Esophagus squamous epithelium (tissue), 4 donors: ENCODE results near the gene SLC7A9.

Source experiments
- POLR2A ChIP-seq, 4 donors: fragments of 450-650 bp; IDR thresholded peaks; one replicate each; pipeline ENCODE4 v1.6.1; 2017; ENCODE audit warnings: antibody characterized with exemption in 4 of 4, mild to moderate bottlenecking in 4 of 4, moderate library complexity in 3 of 4
- TF ChIP-seq, protein P1 (sequence below), 6 experiments: fragments of 450-650 bp in 4 of 6; fragments of 200-600 bp in 2 of 6; sonication (generic) in 2 of 6; IDR thresholded peaks; one replicate each; pipeline ENCODE4 v1.5.1; 2016 to 2019; ENCODE audit warnings: antibody characterized with exemption in 6 of 6, mild to moderate bottlenecking in 4 of 6, moderate library complexity in 4 of 6

GRCh38 chr19:32808236-32808635 is 61.3 kb downstream of the SLC7A9 start:
- TF ChIP-seq, protein P1, sequence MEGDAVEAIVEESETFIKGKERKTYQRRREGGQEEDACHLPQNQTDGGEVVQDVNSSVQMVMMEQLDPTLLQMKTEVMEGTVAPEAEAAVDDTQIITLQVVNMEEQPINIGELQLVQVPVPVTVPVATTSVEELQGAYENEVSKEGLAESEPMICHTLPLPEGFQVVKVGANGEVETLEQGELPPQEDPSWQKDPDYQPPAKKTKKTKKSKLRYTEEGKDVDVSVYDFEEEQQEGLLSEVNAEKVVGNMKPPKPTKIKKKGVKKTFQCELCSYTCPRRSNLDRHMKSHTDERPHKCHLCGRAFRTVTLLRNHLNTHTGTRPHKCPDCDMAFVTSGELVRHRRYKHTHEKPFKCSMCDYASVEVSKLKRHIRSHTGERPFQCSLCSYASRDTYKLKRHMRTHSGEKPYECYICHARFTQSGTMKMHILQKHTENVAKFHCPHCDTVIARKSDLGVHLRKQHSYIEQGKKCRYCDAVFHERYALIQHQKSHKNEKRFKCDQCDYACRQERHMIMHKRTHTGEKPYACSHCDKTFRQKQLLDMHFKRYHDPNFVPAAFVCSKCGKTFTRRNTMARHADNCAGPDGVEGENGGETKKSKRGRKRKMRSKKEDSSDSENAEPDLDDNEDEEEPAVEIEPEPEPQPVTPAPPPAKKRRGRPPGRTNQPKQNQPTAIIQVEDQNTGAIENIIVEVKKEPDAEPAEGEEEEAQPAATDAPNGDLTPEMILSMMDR (IDR thresholded peaks at IDR 0.05), result no peak
- TF ChIP-seq POLR2A (IDR thresholded peaks at IDR 0.05), result no peak
